CD4-positive, alpha-beta T cell (primary cell): ENCODE data around the gene MSGN1. TPM values are rescaled to one million over a fixed set of nuclear protein-coding genes. Genes with fewer than 3 reads are reported as not detected.

Experiments used
- ATAC-seq: fragments of 200-7000 bp; cut with Tn5 transposase; one replicate; pipeline ENCODE4 v1.10.0; 2022; ENCODE audit warnings: mild to moderate bottlenecking; ENCODE audit not compliant: poor library complexity
- CTCF ChIA-PET: fragments of 350-600 bp; sonication (Branson Sonifier 250); formaldehyde crosslinking; loops from one replicate; lab custom pipeline; 2021; ENCODE audit warnings: antibody characterized with exemption, inconsistent platforms; lab: Charles Lee
- POLR2A ChIA-PET: fragments of 350-600 bp; sonication (Branson Sonifier 250); formaldehyde crosslinking; loops from one replicate; lab custom pipeline; 2021; ENCODE audit warnings: antibody characterized with exemption, inconsistent platforms; lab: Charles Lee
- DNase-seq, 14 experiments: peaks; one replicate each; pipeline ENCODE4 v3.0.0-alpha.2; 2013 to 2020; ENCODE audit warnings: mixed read lengths in 2 of 14
- H3K27ac ChIP-seq, 2 donors: one replicate each; pipeline versions ENCODE4 v1.5.1 to v1.7.0; 2013; ENCODE audit warnings: low read length in 2 of 2, low read depth in 1 of 2, mild to moderate bottlenecking in 1 of 2
- H3K27me3 ChIP-seq, 2 experiments: 1 replicate in 1 of 2; 2 replicates in 1 of 2; pipeline versions ENCODE4 v1.6.1 to v1.7.0; 2013; ENCODE audit warnings: low read length in 2 of 2, control low read depth in 1 of 2, mild to moderate bottlenecking in 1 of 2, moderate library complexity in 1 of 2; ENCODE audit not compliant: insufficient read depth in 2 of 2, control insufficient read depth in 1 of 2
- H3K36me3 ChIP-seq: one replicate; pipeline ENCODE4 v1.6.1; 2013; ENCODE audit warnings: low read length, control low read depth; ENCODE audit not compliant: insufficient read depth
- H3K4me1 ChIP-seq: one replicate; pipeline ENCODE4 v1.6.1; 2013; ENCODE audit warnings: low read length, control low read depth; ENCODE audit not compliant: insufficient read depth
- H3K4me3 ChIP-seq: one replicate; pipeline ENCODE4 v1.5.1; 2013; ENCODE audit warnings: mild to moderate bottlenecking, low read length, moderate library complexity
- H3K9me3 ChIP-seq, 2 experiments: 1 replicate in 1 of 2; 2 replicates in 1 of 2; pipeline versions ENCODE4 v1.6.1 to v1.7.0; 2013; ENCODE audit warnings: low read length in 2 of 2, mild to moderate bottlenecking in 2 of 2, control low read depth in 1 of 2, moderate library complexity in 1 of 2; ENCODE audit not compliant: control insufficient read depth in 1 of 2, insufficient read depth in 1 of 2
- H3K27ac Mint-ChIP-seq: one replicate; pipeline ENCODE4 v1.8.0; 2020; ENCODE audit warnings: mixed read lengths
- H3K27me3 Mint-ChIP-seq: one replicate; pipeline ENCODE4 v1.8.0; 2021; ENCODE audit warnings: mixed read lengths
- H3K36me3 Mint-ChIP-seq: one replicate; pipeline ENCODE4 v1.8.0; 2021; ENCODE audit warnings: low read depth, mixed read lengths
- H3K4me1 Mint-ChIP-seq: one replicate; pipeline ENCODE4 v1.8.0; 2021; ENCODE audit warnings: low read depth, mixed read lengths
- H3K4me3 Mint-ChIP-seq: one replicate; pipeline ENCODE4 v1.8.0; 2020; ENCODE audit warnings: mild to moderate bottlenecking, mixed read lengths
- H3K9me3 Mint-ChIP-seq: one replicate; pipeline ENCODE4 v1.8.0; 2020; ENCODE audit warnings: mixed read lengths
- CTCF ChIP-seq: fragments of 200-600 bp; IDR thresholded peaks from one replicate; pipeline ENCODE4 v1.8.0; 2022; ENCODE audit warnings: antibody characterized with exemption, mild to moderate bottlenecking
- intact Hi-C, 2 experiments: fragments of 100-400 bp; cut with DNase I in 1 of 2; cut with micrococcal nuclease in 1 of 2; formaldehyde crosslinking; loops; one replicate each; pipeline versions ENCODE4 v1.15.1 to v1.9.0; 2023 to 2025; cut with DNase I, micrococcal nuclease
- total RNA-seq, 174 experiments: library from RNA in 2 of 174; stranded (reverse) in 2 of 174; gene quantifications; one replicate each; pipeline ENCODE4 v1.2.3 and lab custom pipeline; 2021 to 2026

MSGN1 gene
- total RNA-seq, 2 experiments from 2014 or later, result not detected

- no peaks in the 10 kb centered on the region for H3K36me3 ChIP-seq
- H3K4me1 ChIP-seq, result no peaks in the 10 kb centered on the region
- Mint-ChIP-seq H3K4me3 (no peak overlapping the region), H3K27ac (no peak overlapping the region), H3K36me3 (no peaks in the 10 kb centered on the region), H3K9me3 (no peaks in the 10 kb centered on the region), H3K4me1 (no peaks in the 10 kb centered on the region), H3K27me3 (peaks cover 47% of the 10 kb centered on the region)
- no peak overlapping the region for H3K4me3 ChIP-seq
- no peak for TF ChIP-seq CTCF
- no peak for DNase-seq
- H3K27ac ChIP-seq, result no peak overlapping the region
- intact Hi-C loops, result no loop called here
- ChIA-PET CTCF (no interaction called here), POLR2A (no interaction called here)
- peaks cover 0 to 18% of the 10 kb centered on the region in 2 experiments for H3K27me3 ChIP-seq
- no peak for ATAC-seq
- no peaks in the 10 kb centered on the region for H3K9me3 ChIP-seq
Observed at GRCh38 chr2:17793296-17793695, 23.0 kb upstream of the MSGN1 start.

- CTCF ChIA-PET, result no interaction called here
Observed at GRCh38 chr2:17793803-17794354, 22.4 kb upstream of the MSGN1 start.

GRCh38 chr2:17795309-17795708 lies 21.0 kb upstream of the MSGN1 start:
- DNase-seq (no peak), ATAC-seq (no peak)
- Histone ChIP-seq H3K4me1 (no peaks in the 10 kb centered on the region), H3K36me3 (no peaks in the 10 kb centered on the region), H3K9me3 (no peaks in the 10 kb centered on the region), H3K27ac (no peak overlapping the region), H3K27me3 (peaks cover 0 to 18% of the 10 kb centered on the region in 2 experiments), H3K4me3 (no peak overlapping the region)
- H3K4me3 Mint-ChIP-seq, result no peak overlapping the region
- POLR2A ChIA-PET, result no interaction called here
- no peaks in the 10 kb centered on the region for H3K9me3 Mint-ChIP-seq
- H3K27ac Mint-ChIP-seq, result no peak overlapping the region
- CTCF ChIA-PET, result no interaction called here
- TF ChIP-seq CTCF, result no peak
- intact Hi-C loops, result no loop called here
- no peaks in the 10 kb centered on the region for H3K4me1 Mint-ChIP-seq
- peaks cover 54% of the 10 kb centered on the region for H3K27me3 Mint-ChIP-seq
- H3K36me3 Mint-ChIP-seq, result no peaks in the 10 kb centered on the region

More at GRCh38 chr2:17793803-17794354, 22.4 kb upstream of the MSGN1 start:
- Histone ChIP-seq H3K4me3 (no peak overlapping the region), H3K36me3 (no peaks in the 10 kb centered on the region), H3K4me1 (no peaks in the 10 kb centered on the region), H3K9me3 (no peaks in the 10 kb centered on the region), H3K27ac (no peak overlapping the region), H3K27me3 (peaks cover 0 to 18% of the 10 kb centered on the region in 2 experiments)
- Mint-ChIP-seq H3K36me3 (no peaks in the 10 kb centered on the region), H3K27ac (no peak overlapping the region), H3K4me1 (no peaks in the 10 kb centered on the region), H3K27me3 (peaks cover 47% of the 10 kb centered on the region), H3K4me3 (no peak overlapping the region), H3K9me3 (no peaks in the 10 kb centered on the region)
- intact Hi-C loops, result no loop called here
- no peak for ATAC-seq
- POLR2A ChIA-PET, result no interaction called here
- no peak for DNase-seq
- no peak for TF ChIP-seq CTCF
